HG03280 (cell line): ENCODE results near the gene MRO.
"Not testable (repeated sequence)": the region's sequence is repeated elsewhere in the genome, so short reads cannot be mapped to it uniquely, and the experiment has no call there.

ENCODE experiments used
- ATAC-seq: cut with Tn5 transposase; IDR thresholded peaks from one replicate; pipeline ENCODE4 v1.9.1; 2021; ENCODE audit warnings: mild to moderate bottlenecking, moderate library complexity; ENCODE audit not compliant: unreplicated experiment

Gene MRO

DNA sequence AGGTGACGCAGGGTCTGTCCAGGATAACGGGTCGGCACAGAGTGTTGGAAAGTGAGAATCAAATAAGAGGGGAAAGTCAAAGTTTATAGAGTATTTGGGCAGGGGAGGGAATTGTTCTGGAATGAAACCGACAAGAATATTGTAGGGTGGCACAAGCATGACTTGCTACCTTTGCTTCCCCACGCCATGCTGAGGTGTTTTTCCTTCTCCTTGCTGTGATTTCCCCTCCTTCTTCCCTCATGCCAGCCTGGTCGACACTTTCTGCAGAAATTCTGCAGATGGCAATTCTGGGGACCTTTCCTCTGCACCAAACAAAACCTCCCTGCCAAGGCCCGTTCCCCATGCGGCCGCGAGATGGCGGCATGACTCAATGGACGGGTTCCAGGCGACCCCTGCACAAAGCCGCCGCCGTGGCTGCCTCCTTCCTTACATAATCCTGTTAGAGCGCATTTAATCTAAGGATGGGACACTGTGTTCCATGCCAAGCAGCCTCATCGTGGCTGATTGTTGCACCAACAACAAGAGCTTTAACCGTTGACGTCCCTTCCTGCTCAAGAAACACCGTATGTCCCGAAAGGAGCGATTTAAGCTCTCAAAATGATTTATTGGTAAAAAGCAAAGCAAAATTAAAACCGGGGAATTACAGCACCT, at the start of gene MRO:
MRO (minus strand) TSS at position 289 of the 651 bp plus-strand sequence. CDS start 10,616 bp downstream, outside the sequence.
- peak; percentile 93 for ATAC-seq

DNA sequence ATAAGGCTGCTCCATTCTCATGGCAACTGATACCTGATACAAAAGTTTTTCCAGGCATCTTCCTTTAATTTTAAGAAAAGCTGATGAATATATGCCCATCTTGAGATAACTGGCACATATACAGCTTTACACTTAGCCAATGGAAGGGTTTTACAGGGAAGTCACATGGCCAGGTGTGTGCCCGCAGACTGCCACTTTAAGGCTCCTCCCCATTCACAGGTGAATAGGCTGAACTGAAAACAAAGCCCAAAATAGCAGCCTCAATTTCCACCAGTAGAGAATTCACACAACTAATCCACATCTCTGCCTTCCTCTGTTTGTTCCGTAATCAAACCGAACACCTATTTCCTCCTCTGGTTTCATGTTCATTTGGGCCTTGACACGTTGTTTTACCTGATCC, 49.3 kb upstream of the MRO start:
- no peak for ATAC-seq

DNA sequence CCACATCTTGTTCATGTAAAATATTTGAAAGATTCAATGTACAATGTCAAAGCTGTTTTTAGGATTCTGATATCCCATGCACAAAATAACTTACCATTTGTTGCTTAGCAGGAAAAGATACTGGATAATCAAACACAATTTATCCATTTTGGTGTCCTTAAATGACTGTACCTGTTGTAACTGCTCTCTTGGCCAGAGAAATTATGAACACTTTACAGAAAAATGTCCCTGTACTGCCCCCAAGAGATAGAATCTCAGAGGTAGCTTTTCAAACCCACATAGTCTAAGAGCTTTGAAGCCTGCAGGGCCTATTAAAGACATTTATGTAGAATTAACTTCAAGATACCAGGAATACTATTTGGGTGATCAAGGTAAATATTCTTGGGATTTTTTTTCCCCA, 46.9 kb upstream of the MRO start:
- no peak for ATAC-seq

DNA sequence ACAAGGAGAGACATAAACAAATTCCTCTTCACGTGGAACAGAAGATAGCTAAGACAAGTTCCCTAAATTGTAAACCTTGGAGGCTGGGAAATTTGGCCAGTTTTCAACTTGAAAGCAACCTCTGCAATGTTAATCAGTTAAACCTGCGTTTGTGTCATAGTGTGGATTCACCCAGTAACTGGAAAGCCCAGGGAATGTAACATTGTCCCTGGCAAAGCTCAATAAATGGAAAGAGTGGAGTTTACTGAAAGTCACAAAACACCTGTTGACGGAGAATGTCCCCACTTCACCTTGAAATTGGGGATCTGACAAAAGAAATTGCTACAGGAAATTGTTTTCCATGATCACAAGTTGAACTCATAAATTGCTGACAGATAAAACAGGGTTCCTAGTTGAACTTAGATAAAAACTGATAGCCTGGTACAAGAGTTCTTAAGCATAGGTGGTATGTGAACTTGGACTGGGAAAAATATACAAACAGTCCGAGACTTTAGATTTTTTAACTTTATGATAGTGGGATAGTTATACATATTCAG, 44.1 kb upstream of the MRO start:
- ATAC-seq = no peak

DNA sequence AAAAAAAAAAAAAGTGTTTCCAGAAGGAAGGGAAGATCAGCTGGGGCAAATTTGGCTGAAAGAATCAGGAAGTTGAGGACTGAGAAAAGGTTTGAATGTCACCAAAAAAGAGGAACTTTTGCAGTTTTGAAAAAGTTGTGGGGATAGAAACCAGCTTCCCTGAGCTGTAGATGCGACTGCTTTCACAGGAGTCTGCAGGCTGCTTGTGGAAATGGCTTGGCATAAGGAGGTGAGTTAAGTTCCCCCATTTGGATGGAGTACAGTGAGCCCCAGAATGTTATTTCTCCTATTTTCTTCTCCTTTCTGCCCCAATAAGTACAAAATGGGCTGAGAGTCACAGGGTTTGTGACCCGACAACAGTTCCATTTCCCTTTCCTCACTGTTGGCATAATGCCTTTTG, 42.6 kb upstream of the MRO start:
- no peak for ATAC-seq

DNA sequence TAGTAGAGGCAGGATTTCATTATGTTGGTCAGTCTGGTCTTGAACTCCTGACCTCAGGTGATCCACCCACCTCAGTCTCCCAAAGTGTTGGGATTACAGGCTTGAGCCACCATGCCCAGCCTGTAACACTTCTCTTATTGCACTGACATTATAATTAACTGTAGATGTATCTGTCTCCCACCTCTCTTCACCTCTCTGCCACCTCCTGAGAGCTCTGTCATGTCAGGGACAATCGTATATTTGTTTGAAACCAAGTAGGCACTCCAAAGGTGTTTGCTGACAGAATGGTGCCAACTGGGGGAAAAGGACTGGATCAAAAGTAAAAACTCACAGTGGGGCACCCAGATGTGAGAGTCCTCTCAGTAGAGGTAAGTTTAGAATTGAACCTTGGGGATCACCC, 41.8 kb upstream of the MRO start:
- no peak for ATAC-seq

DNA sequence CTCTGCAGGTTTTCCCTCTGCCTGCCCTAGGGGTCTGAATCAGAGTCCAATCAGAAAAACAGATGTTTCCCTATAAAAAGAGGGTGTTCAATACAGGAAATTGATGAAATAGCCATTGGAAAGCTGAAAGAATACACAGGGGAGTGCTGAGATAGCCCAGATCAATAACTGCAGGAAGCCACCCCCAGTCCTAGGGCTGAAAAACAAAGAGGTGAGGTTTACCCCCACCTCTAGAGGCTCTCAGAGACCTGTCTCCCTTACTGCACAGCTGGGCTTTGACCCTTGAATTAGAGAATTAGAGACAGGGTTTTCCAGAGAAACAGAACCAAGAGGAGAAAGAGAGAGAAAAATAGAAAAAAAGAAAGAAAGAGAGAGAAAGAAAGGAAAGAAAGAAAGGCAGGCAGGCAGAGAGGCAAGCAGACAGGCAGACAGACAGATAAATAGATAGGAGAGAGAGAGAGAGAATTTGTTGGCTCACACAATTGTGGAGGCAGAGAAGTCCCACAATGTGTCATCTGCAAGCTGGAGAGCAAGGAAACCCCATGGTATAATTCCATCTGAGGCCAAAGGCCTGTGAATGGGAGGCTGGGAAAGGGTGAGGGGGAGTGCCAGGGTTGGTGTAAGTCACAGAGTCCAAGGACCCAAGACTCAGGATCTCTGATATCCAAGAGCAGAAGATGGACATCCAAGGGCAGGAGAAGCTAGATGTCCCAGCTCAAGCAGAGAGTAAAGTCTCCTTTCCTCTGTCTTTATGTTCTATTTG, 40.2 kb upstream of the MRO start:
- ATAC-seq = no peak

DNA sequence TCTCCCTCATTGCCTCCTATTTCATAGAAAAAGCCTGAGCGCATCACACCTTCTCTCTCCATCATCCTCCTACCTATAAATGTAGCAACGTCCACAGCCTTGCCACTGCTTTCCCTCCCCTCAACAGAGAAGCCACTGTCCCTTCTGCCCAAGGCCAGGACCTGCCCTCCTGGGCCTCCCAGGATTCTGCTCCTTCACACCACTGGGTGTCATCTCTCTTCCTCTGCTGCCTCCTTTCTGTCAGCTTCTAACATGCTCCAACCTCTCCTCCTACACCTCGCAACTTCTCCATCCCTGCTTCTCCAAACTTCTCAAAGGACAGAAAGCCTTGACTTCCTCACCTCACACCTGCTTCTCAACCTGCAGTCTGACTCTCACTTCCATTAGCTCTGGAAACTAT, 37.9 kb upstream of the MRO start:
- ATAC-seq = no peak

DNA sequence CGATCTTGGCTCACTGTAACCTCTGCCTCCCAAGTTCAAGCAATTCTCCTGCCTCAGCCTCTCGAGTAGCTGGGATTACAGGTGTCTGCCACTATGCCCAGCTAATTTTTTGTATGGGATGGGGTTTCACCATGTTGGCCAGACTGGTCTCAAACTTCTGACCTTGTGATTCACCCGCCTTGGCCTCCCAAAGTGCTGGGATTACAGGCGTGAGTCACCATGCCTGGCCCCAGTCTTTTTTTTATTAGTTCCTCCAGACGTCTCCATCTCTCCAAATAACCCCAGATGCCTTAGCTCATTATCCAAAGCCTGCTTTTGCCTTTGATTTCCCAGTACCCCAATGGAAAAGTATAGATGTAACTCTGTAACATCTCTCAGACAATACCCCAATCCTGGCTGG, 37.4 kb upstream of the MRO start:
- ATAC-seq = not testable (repeated sequence)

DNA sequence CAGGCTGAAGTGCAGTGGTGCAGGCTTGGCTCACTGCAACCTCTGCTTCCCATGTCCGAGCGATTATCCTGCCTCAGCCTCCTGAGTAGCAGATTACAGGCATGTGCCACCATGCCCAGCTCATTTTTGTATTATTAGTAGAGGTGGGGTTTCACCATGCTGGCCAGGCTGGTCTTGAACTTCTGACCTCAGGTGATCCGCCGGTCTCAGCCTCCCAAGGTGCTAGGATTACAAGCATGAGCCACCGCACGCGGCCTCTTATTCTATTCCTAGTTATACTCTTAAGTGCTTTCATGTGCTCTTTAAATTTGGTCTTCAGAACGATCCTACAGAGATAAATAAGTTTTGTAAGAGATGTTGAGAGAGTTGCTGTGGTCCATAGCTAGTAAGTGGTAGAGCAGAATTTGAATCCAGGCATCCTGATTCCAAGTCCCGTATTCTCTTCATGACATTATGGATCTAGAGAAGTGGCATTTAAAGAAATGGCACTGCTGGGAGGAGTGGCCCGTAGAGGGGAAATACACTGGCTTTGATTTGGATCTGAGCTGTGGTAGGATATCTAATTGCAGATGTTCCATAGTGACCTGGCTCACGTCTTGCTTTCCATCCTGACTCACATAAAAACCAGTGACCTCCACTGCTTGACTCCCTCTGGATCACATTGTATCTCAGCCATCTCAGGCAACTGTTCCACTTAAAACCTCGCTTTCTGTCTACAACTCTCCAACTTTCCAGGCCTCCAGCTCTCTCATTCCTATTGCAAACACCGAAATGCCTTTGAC, 36.4 kb upstream of the MRO start:
- ATAC-seq = no peak

DNA sequence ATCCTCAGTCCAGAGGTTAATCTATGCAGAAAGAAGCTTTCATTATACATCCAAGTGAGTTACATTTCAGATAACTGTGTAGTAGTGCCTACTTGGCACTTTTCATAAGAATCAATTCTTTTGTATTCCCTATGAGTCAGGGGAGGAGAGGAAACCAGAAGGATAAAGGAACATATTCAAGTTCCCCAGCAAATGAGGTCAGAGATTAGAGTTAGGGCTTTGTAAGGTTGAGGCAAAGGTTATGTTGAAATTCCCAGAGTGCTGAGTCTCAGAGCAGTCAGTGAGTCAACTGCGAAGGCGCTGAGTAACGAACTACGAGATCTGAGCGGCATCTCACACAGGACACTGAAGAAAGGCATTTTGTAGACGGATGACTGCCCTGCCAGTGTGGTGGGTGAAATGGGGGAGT, 34.1 kb upstream of the MRO start:
- ATAC-seq = no peak

DNA sequence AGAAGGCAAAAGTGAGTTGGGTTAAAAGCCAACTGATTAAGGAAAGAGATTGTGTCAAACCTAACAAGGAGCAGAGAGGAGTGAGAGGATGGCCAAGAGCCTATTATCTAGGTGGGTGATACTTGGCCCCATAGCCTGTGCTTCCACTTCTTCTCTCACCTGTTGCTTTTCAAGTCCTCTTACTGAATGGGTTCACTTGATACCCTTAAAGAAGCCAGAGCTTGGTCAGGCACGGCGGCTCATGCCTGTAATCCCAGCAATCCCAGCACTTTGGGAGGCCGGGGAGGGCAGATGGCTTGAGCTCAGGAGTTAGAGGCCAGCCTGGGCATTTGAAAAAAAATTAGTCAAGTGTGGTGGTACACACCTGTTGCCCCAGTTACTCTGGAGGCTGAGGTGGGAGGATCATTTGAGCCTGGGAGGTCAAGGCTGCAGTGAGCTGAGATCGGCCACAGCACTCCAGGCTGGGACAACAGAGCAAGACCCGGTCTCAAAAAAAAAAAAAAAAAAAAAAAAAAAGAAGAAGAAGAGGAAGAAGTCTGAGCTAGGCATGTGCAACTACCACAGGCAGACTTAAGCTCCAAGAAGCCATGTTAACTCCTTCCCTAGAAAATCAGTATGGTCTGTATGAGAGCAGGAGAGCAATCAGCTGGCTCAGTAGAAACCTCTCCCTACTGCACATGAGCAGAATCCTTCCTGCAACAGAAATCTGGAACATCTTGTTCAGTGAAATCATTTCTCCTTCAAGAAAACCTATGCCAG, 30.7 kb upstream of the MRO start:
- ATAC-seq = no peak

DNA sequence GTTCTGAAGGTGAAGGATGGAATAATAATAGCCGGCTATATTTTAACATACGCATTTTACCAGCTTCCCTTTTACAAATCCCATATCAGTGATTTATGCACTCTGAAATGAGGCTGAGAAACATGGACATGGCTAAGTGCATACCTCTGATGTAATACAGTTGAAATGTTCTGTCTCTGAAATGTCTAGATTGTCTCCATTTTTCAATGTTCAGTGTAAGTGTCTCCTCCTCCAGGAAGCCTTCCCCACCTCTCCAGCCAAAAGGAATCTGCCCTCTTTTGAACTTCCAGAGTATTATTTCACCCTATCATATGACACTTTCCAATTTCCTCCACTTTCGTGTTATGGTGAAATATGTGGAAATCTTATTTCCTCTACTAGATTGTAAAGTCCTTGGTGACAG, 29.6 kb upstream of the MRO start:
- no peak for ATAC-seq

DNA sequence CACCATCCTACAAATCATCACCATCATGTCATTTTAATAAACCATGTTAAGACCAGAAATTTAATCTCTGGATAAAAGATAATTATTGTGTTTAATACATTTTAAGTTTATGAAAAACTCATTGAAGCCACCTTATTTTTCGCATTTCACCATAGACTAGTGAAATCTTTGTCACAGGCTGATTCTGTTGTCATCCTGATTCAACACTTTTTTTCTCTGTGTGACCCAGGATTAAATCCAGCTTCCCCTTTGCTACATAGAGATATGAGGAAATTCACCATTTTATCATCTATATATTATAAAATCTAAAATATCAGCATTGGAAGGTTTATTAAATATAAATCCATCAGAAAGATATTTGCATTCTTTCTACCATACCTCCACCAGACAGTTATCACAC, 29.2 kb upstream of the MRO start:
- no peak for ATAC-seq

DNA sequence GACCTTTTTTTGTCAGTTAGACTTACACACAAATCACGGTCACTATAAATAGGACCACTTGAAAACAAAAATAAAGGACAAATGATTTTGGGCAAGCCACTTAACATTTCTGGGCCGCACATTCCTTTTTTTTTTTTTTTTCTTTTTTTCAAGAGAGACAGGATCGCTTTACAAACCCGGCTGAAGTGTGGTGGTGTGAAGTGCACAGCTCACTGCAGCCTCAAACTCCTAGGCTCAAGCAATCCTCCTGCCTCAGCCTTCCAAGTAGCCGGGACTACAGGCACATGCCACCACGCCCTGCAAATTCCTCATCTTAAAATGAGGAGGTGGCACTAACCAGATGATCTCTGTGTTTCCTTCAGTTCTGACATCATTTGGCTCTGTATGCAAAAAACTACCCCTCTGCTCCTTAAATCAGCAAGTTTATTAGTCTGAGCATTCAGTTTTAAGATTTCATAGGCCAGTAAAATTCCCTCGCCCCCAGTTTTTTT, 28.3 kb upstream of the MRO start:
- no peak for ATAC-seq

DNA sequence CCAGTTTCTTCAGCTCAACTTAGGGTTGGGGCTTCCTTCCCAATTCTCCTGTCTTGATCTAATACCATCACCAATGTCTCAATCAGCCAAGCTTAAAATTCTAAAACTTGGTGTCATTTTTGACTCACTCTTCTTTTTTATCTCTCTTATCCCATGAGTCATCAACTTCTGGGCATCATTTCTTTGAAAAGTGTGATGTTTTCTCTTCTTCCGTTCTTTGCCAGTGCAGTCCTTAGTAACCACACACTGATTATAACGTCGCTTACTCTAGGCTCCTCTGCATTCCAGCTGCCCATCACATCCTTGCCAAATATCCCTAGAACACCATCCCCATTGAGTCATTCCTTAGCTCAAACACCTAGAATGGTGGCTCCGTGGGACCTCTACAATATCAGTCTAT, 27.4 kb upstream of the MRO start:
- no peak for ATAC-seq

DNA sequence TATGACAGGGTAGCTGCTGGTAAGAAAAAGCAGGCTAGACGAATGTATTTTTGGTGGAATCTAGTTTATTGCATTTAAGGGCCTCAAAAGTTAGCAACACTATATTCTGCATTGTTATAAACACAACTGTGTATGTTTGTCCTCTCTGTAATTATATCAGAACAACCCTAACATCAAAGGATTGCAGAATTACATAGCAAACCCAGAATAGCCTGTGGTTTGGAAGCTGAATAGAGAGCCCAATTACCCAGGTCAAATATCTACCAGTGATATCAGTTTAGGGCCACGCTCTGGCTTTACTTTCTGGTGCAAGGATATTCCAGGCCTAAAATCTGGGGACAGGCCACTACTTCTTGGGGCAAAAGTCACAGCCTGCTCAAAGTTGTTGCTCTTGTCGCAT, 25.1 kb upstream of the MRO start:
- no peak for ATAC-seq

DNA sequence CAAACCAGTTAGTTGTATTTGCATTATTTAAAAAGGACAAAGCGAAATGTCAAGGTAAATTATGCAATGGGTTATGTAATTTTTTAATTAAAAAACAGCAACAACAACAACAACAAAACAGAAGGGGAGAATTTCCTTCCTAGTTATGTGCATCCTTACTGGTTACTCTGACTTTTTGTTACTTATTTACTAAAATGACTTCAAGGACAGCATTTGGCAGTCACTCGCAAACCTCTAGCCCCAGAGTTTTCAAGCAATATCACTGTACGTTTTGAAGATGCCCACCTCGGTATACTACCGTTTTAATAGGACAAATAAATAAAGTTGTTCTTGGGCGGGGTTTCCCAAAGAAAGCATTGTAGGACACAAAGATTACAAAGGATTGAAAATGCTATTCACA, 24.7 kb upstream of the MRO start:
- ATAC-seq = no peak

DNA sequence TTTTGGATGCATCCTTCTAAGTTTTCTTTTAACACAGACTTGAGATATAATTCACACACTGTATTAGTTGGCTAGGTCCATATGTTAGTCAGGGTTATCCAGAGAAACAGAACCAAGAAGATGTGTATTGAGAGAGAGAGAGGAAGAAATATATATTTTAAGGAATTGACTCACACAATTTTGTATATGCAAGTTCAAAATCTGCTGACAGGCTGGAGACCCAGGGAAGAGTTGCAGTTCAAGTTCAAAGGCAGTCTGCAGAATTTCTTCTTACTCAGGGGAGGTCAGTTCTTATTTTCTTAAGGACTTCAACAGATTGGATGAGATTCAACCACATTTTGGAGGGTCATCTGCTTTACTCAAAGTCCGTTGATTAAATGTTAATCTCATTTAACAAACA, 23.0 kb upstream of the MRO start:
- no peak for ATAC-seq

DNA sequence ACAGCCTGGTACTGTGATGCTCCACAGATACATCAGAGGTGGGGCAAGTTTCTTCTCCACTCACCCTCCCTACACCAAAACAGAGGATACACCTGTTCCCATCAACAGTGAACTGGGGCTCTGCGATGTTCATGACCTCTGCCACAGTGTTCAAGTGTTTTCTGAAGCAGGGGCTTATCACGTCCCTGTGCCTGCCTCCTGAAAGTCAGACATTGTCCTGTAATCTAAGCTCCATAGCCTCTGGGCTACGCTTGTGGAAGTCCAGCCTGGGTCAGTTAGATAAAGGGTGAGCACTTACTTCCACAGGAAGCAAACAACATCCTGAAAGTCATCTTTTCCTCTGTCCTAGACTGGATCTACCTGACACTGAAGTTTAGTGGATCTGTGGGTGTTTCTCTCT, 20.2 kb upstream of the MRO start:
- ATAC-seq = no peak

DNA sequence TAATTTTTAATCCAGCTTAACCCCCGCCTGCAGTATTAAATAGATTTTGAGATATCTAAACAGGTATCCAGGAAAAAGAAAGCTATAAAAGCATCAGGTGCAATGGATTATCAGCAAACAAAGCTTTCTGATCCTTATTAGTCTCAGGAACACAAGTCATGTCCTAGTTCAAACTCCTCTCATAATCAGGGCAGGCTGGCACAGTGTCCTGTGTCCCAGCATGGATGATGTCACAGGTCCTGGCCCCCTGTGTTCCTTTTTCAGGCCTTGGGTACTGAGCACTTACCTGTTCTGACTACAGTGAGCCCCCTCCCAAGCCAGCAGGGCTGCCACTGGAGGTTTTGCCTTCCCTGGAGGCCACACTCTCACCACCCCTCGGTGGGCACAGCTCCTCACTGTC, 19.5 kb upstream of the MRO start:
- no peak for ATAC-seq
